ENCODE measurements around the gene ADGRB3.

- TF ChIP-seq CTCF (IDR thresholded peaks at IDR 0.05; ENCODE audit: low read length) (no peak), EZH2 (IDR thresholded peaks at IDR 0.05; ENCODE audit: borderline replicate concordance, low read length) (no peak)
These were observed 74.8 kb downstream of the ADGRB3 start for GRCh38 chr6:68709882-68710281.
